ENCODE data around the gene TRIOBP.

DNA sequence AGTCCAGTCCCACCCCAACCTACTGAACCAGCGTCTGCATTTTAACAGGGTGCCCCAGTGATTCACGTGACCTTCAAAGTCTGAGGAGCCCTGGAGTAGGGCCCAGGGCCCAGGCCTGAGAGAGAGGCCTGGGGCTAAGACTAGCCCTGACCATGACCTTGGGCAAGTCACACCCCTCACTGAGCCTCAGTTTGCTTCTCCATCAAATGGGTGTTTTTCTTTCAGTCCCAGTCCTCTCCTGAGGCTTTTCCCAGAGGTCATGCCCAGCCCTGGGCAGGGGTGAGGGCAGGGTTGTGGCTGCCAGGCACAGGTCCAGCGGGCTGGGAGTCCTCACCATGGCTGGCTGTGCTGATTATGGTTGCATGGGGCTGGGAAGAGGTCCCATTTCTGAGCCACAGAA is 77.9 kb downstream of the TRIOBP start:
- TF ChIP-seq, protein P1, sequence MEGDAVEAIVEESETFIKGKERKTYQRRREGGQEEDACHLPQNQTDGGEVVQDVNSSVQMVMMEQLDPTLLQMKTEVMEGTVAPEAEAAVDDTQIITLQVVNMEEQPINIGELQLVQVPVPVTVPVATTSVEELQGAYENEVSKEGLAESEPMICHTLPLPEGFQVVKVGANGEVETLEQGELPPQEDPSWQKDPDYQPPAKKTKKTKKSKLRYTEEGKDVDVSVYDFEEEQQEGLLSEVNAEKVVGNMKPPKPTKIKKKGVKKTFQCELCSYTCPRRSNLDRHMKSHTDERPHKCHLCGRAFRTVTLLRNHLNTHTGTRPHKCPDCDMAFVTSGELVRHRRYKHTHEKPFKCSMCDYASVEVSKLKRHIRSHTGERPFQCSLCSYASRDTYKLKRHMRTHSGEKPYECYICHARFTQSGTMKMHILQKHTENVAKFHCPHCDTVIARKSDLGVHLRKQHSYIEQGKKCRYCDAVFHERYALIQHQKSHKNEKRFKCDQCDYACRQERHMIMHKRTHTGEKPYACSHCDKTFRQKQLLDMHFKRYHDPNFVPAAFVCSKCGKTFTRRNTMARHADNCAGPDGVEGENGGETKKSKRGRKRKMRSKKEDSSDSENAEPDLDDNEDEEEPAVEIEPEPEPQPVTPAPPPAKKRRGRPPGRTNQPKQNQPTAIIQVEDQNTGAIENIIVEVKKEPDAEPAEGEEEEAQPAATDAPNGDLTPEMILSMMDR (IDR thresholded peaks at IDR 0.05), result no peak
- TF ChIP-seq POLR2AphosphoS5 (IDR thresholded peaks at IDR 0.05), result no peak
